ENCODE measurements around the gene NSL1. TPM values are rescaled to one million over a fixed set of nuclear protein-coding genes. Genes with fewer than 3 reads are reported as not detected.
"Not testable (repeated sequence)": the region's sequence is repeated elsewhere in the genome, so short reads cannot be mapped to it uniquely, and the experiment has no call there.

NSL1 gene
- total RNA-seq, 1 donor from 2014 or later: 50.3 TPM

- DNase-seq (ENCODE audit: low spot score): peak; percentile 55
Observed at GRCh38 chr1:212749821-212750535, 41.6 kb downstream of the NSL1 start.

GRCh38 chr1:212746546-212746945 lies 45.0 kb downstream of the NSL1 start:
- no peak for DNase-seq (ENCODE audit: low spot score)

- DNase-seq (ENCODE audit: low spot score): no peak
Observed at GRCh38 chr1:212745303-212745702, 46.3 kb downstream of the NSL1 start.

- no peak for DNase-seq (ENCODE audit: low spot score)
Observed at GRCh38 chr1:212743901-212744475, 47.6 kb downstream of the NSL1 start.

GRCh38 chr1:212738330-212738729 lies 53.2 kb downstream of the NSL1 start:
- DNase-seq (ENCODE audit: low spot score): no peak

- no peak for DNase-seq (ENCODE audit: low spot score)
Observed at GRCh38 chr1:212737559-212737958, 54.0 kb downstream of the NSL1 start.

- DNase-seq (ENCODE audit: low spot score): no peak
Observed at GRCh38 chr1:212733109-212733508, 58.5 kb downstream of the NSL1 start.

- DNase-seq (ENCODE audit: low spot score): no peak
Observed at GRCh38 chr1:212731630-212732029, 59.9 kb downstream of the NSL1 start.

GRCh38 chr1:212728606-212729005 lies 63.0 kb downstream of the NSL1 start:
- DNase-seq (ENCODE audit: low spot score): no peak

GRCh38 chr1:212727386-212728181 lies 64.0 kb downstream of the NSL1 start:
- DNase-seq (ENCODE audit: low spot score): no peak

GRCh38 chr1:212724679-212725078 lies 66.9 kb downstream of the NSL1 start:
- DNase-seq (ENCODE audit: low spot score): not testable (repeated sequence)

GRCh38 chr1:212722270-212722957 lies 69.2 kb downstream of the NSL1 start:
- DNase-seq (ENCODE audit: low spot score): no peak

GRCh38 chr1:212721388-212722247 lies 70.0 kb downstream of the NSL1 start:
- DNase-seq (ENCODE audit: low spot score): no peak

GRCh38 chr1:212719633-212720032 lies 71.9 kb downstream of the NSL1 start:
- no peak for DNase-seq (ENCODE audit: low spot score)

GRCh38 chr1:212718499-212718898 lies 73.1 kb downstream of the NSL1 start:
- no peak for DNase-seq (ENCODE audit: low spot score)

- DNase-seq (ENCODE audit: low spot score): no peak
Observed at GRCh38 chr1:212716161-212716560, 75.4 kb downstream of the NSL1 start.

- DNase-seq (ENCODE audit: low spot score): no peak
Observed at GRCh38 chr1:212713465-212714136, 78.0 kb downstream of the NSL1 start.

- DNase-seq (ENCODE audit: low spot score): no peak
Observed at GRCh38 chr1:212712451-212713303, 78.9 kb downstream of the NSL1 start.

GRCh38 chr1:212711974-212712373 lies 79.6 kb downstream of the NSL1 start:
- DNase-seq (ENCODE audit: low spot score): not testable (repeated sequence)

- DNase-seq (ENCODE audit: low spot score): no peak
Observed at GRCh38 chr1:212710566-212710965, 81.0 kb downstream of the NSL1 start.
